ENCODE measurements around the gene YAP1.

DNA sequence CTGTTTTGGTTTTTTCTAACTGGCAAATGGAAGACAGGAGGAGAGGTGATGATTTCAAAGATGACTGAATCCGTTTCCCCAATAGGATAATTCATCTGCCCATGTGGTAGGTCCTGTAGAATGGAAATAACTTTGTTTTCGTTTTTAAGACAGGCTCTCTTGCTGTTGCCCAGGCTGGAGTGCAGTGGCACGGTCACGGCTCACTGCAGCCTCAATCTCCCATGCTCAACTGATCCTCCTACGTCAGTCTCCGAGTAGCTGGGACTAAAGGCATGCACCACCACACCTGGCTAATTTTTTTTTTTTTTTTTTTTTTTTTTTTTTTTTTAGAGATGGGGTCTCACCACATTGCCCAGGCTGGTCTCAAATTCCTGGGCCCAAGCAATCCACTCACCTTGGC, 129.7 kb downstream of the YAP1 start:
- TF ChIP-seq, protein P1, sequence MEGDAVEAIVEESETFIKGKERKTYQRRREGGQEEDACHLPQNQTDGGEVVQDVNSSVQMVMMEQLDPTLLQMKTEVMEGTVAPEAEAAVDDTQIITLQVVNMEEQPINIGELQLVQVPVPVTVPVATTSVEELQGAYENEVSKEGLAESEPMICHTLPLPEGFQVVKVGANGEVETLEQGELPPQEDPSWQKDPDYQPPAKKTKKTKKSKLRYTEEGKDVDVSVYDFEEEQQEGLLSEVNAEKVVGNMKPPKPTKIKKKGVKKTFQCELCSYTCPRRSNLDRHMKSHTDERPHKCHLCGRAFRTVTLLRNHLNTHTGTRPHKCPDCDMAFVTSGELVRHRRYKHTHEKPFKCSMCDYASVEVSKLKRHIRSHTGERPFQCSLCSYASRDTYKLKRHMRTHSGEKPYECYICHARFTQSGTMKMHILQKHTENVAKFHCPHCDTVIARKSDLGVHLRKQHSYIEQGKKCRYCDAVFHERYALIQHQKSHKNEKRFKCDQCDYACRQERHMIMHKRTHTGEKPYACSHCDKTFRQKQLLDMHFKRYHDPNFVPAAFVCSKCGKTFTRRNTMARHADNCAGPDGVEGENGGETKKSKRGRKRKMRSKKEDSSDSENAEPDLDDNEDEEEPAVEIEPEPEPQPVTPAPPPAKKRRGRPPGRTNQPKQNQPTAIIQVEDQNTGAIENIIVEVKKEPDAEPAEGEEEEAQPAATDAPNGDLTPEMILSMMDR (IDR thresholded peaks at IDR 0.05): no peak
- TF ChIP-seq POLR2A (IDR thresholded peaks at IDR 0.05): no peak

All from body of pancreas (tissue), 4 donors.